Fibroblast of lung (primary cell): ENCODE results near the gene INCENP. TPM values are rescaled to one million over a fixed set of nuclear protein-coding genes. Genes with fewer than 3 reads are reported as not detected.

Experiments
- DNase-seq, 2 donors: peaks; one replicate each; pipeline versions ENCODE4 v3.0.0 to v3.0.0-alpha.2; 2010; ENCODE audit warnings: low read depth in 2 of 2
- H2AFZ ChIP-seq: 2 replicates; pipeline ENCODE4 v1.5.1; 2012; ENCODE audit warnings: low read length, control low read depth, inconsistent platforms
- H3K27ac ChIP-seq: 2 replicates; pipeline ENCODE4 v1.5.1; 2011; ENCODE audit warnings: low read length, control low read depth; ENCODE audit not compliant: insufficient read depth
- H3K27me3 ChIP-seq: 2 replicates; pipeline ENCODE4 v1.5.1; 2011; ENCODE audit warnings: mild to moderate bottlenecking, low read length; ENCODE audit not compliant: control insufficient read depth, insufficient read depth
- H3K36me3 ChIP-seq: 2 replicates; pipeline ENCODE4 v1.5.1; 2011; ENCODE audit warnings: low read length; ENCODE audit not compliant: control insufficient read depth, insufficient read depth
- H3K4me1 ChIP-seq: 2 replicates; pipeline ENCODE4 v1.5.1; 2011; ENCODE audit warnings: low read length; ENCODE audit not compliant: control insufficient read depth, insufficient read depth; ENCODE audit errors: extremely low read depth
- H3K4me2 ChIP-seq: 2 replicates; pipeline ENCODE4 v1.5.1; 2011; ENCODE audit warnings: low read length, control low read depth; ENCODE audit not compliant: insufficient read depth; ENCODE audit errors: extremely low read depth
- H3K4me3 ChIP-seq, 4 experiments: fragments of 200-600 bp in 1 of 4; sonication (generic) in 1 of 4; replicated peaks in 1 of 4; 2 replicates each; pipeline ENCODE4 v1.5.1; 2011 to 2016; ENCODE audit warnings: low read length in 4 of 4, low read depth in 3 of 4, mild to moderate bottlenecking in 3 of 4, control low read depth in 2 of 4, inconsistent platforms in 1 of 4, mixed read lengths in 1 of 4; ENCODE audit not compliant: insufficient read depth in 1 of 4; ENCODE audit errors: control extremely low read depth in 1 of 4
- H3K79me2 ChIP-seq: 2 replicates; pipeline ENCODE4 v1.5.1; 2012; ENCODE audit warnings: mild to moderate bottlenecking, low read length, inconsistent platforms; ENCODE audit not compliant: control insufficient read depth, insufficient read depth
- H3K9ac ChIP-seq: 2 replicates; pipeline ENCODE4 v1.5.1; 2011; ENCODE audit warnings: mild to moderate bottlenecking, low read length, control low read depth; ENCODE audit not compliant: insufficient read depth
- H3K9me3 ChIP-seq: 2 replicates; pipeline ENCODE4 v1.5.1; 2012; ENCODE audit warnings: low read depth, low read length; ENCODE audit not compliant: control insufficient read depth, insufficient read depth
- H4K20me1 ChIP-seq: 2 replicates; pipeline ENCODE4 v1.5.1; 2011; ENCODE audit warnings: low read length; ENCODE audit not compliant: control insufficient read depth, insufficient read depth; ENCODE audit errors: extremely low read depth
- EZH2 ChIP-seq: IDR thresholded peaks from 2 replicates; pipeline ENCODE4 v1.5.1; 2012; ENCODE audit warnings: low read length, control low read depth, mild to moderate bottlenecking; ENCODE audit errors: missing control alignments
- polyA plus RNA-seq, 2 donors: library from polyadenylated mRNA; depleted of rRNA in 1 of 2; stranded (reverse) in 1 of 2; unstranded in 1 of 2; fragments of >200 nt; gene quantifications; 2 replicates each; pipeline ENCODE4 v1.2.1, GENCODE V29; 2011 to 2012; ENCODE audit warnings: missing spikeins in 1 of 2
- total RNA-seq: library from RNA; depleted of rRNA; stranded (reverse); fragments of >200 nt; gene quantifications from 2 replicates; pipeline ENCODE4 v1.2.1, GENCODE V29; 2014
- TF ChIP-seq, protein P1 (sequence below), 2 donors: IDR thresholded peaks in 1 of 2; conservative IDR thresholded peaks in 1 of 2; 1 replicate in 1 of 2; 2 replicates in 1 of 2; pipeline ENCODE4 v1.5.1; 2011 to 2012; ENCODE audit warnings: low read length in 2 of 2, control low read depth in 1 of 2, inconsistent platforms in 1 of 2, low read depth in 1 of 2, mild to moderate bottlenecking in 1 of 2

INCENP gene
- total and polyA plus RNA-seq, 2 donors (not counting 1 experiment from before 2014, with no cell fraction given): 6.6 to 12.7 TPM

DNA sequence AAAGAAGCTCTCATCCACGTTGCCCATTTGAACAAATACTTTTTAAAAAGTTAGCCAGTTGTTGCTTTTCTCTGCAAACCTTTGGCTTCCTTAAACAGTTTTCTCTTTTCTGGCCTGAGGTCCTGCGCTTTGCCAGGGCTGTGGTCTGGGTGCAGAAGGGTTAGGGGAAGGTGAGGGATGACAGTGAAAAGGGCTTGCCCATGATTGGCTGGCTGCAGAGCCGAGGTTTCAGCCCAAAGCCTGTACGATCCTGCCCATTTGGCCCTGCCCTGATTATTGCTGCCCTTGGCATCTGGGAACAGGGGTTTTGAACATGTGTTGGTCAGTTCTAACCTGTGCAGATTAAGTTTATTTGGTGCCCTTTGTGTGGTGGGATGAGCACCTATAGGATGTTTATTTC, 1.5 kb downstream of the INCENP start:
- Histone ChIP-seq H3K9ac (no peak overlapping the region), H3K27ac (peak overlapping the region; percentile 88), H3K27me3 (no peaks in the 10 kb centered on the region), H3K4me2 (peak overlapping the region; percentile 87), H2AFZ (no peak overlapping the region), H3K9me3 (no peaks in the 10 kb centered on the region), H3K4me3 (peak overlapping the region; percentile 78 to 95 (median 86)), H3K4me1 (peaks cover 3% of the 10 kb centered on the region), H3K79me2 (peaks cover 64% of the 10 kb centered on the region), H4K20me1 (no peaks in the 10 kb centered on the region), H3K36me3 (peaks cover 17% of the 10 kb centered on the region)
- TF ChIP-seq, protein P1, sequence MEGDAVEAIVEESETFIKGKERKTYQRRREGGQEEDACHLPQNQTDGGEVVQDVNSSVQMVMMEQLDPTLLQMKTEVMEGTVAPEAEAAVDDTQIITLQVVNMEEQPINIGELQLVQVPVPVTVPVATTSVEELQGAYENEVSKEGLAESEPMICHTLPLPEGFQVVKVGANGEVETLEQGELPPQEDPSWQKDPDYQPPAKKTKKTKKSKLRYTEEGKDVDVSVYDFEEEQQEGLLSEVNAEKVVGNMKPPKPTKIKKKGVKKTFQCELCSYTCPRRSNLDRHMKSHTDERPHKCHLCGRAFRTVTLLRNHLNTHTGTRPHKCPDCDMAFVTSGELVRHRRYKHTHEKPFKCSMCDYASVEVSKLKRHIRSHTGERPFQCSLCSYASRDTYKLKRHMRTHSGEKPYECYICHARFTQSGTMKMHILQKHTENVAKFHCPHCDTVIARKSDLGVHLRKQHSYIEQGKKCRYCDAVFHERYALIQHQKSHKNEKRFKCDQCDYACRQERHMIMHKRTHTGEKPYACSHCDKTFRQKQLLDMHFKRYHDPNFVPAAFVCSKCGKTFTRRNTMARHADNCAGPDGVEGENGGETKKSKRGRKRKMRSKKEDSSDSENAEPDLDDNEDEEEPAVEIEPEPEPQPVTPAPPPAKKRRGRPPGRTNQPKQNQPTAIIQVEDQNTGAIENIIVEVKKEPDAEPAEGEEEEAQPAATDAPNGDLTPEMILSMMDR (conservative IDR thresholded peaks at IDR 0.05 in 1 of 2, IDR thresholded peaks at IDR 0.05 in 1 of 2; ENCODE audit: low read depth in 1 of 2, low read length in 2 of 2): no peak
- TF ChIP-seq EZH2: no peak
- DNase-seq: no peak

- Histone ChIP-seq H3K4me1 (peaks cover 3% of the 10 kb centered on the region), H4K20me1 (no peaks in the 10 kb centered on the region), H3K27me3 (no peaks in the 10 kb centered on the region), H3K27ac (no peak overlapping the region), H3K79me2 (peaks cover 70% of the 10 kb centered on the region), H3K4me3 (peak overlapping the region in 2 of 4 experiments; percentile 80 to 95), H3K4me2 (peak overlapping the region; percentile 87), H2AFZ (no peak overlapping the region), H3K9ac (no peak overlapping the region), H3K9me3 (no peaks in the 10 kb centered on the region), H3K36me3 (peaks cover 21% of the 10 kb centered on the region)
- TF ChIP-seq EZH2: no peak
- TF ChIP-seq, protein P1 (conservative IDR thresholded peaks at IDR 0.05 in 1 of 2, IDR thresholded peaks at IDR 0.05 in 1 of 2; ENCODE audit: low read depth in 1 of 2, low read length in 2 of 2): no peak
- no peak for DNase-seq
Observed at GRCh38 chr11:62125881-62126280, 2.1 kb downstream of the INCENP start.

DNA sequence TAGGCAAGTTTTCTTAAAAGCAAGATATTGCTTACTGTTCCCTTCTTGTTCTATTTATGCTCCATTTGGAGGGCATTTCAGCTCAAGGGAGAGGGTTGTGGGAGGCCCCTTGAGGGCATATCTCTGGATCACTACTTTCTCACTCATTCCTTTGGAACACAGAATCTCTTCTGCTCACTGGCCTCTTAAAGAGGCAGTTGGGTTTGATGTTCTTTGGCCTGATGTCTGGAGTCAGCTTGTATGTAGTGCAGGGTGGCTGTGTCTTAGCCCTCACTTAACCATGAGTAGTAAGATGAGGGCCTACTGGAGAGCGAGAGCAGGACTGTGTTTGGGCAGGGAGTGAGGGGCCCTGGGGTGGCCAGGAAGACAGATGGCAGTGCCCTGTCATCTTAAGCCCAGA, 3.6 kb downstream of the INCENP start:
- TF ChIP-seq, protein P1 (conservative IDR thresholded peaks at IDR 0.05 in 1 of 2, IDR thresholded peaks at IDR 0.05 in 1 of 2; ENCODE audit: low read depth in 1 of 2, low read length in 2 of 2): no peak
- no peak for TF ChIP-seq EZH2
- Histone ChIP-seq H3K27ac (no peak overlapping the region), H3K36me3 (peaks cover 21% of the 10 kb centered on the region), H3K4me2 (no peak overlapping the region), H3K79me2 (peaks cover 85% of the 10 kb centered on the region), H4K20me1 (no peaks in the 10 kb centered on the region), H3K9me3 (no peaks in the 10 kb centered on the region), H3K27me3 (no peaks in the 10 kb centered on the region), H2AFZ (no peak overlapping the region), H3K4me3 (no peak overlapping the region), H3K9ac (no peak overlapping the region), H3K4me1 (peaks cover 3% of the 10 kb centered on the region)
- DNase-seq: no peak
